GM21825 (cell line): ENCODE measurements around the gene TUBGCP6.

Source experiments
- ATAC-seq: cut with Tn5 transposase; IDR thresholded peaks from one replicate; pipeline ENCODE4 v1.9.1; 2021; ENCODE audit warnings: mild to moderate bottlenecking, moderate library complexity; ENCODE audit not compliant: unreplicated experiment

The TUBGCP6 gene

DNA sequence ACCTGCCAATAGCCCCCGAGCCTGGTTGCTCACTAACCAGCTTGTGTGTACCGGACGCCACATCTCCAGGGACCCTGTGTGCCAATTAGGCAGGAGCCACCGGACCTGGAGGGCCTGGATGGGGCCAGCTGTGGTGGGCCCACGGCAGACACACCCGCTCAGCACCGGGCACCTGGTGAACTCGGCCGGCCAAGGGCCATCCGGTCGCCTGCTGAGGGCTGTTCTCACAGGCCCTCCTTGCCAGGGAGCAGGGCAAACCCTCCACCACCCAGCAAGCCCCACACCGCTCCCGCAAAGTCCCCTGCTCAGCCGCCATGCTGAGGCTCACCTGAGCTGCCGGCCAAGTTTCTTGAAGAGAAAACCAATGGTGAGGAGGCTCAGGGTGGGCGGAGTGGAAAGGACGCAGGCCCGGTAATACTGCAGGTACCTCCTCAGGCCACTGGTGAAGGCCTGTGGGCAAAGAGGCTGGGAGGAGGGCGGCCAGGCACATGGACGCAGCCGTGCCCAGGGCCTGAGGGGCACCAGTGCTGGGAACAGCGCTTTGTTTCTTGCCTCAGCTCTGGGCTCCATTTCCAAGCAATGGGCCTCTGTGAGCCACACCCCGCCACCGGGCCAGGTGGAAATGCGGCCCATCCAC, 17.1 kb downstream of the TUBGCP6 start:
- ATAC-seq, result no peak

- no peak for ATAC-seq
Observed at GRCh38 chr22:50226875-50227165, 18.0 kb downstream of the TUBGCP6 start.

DNA sequence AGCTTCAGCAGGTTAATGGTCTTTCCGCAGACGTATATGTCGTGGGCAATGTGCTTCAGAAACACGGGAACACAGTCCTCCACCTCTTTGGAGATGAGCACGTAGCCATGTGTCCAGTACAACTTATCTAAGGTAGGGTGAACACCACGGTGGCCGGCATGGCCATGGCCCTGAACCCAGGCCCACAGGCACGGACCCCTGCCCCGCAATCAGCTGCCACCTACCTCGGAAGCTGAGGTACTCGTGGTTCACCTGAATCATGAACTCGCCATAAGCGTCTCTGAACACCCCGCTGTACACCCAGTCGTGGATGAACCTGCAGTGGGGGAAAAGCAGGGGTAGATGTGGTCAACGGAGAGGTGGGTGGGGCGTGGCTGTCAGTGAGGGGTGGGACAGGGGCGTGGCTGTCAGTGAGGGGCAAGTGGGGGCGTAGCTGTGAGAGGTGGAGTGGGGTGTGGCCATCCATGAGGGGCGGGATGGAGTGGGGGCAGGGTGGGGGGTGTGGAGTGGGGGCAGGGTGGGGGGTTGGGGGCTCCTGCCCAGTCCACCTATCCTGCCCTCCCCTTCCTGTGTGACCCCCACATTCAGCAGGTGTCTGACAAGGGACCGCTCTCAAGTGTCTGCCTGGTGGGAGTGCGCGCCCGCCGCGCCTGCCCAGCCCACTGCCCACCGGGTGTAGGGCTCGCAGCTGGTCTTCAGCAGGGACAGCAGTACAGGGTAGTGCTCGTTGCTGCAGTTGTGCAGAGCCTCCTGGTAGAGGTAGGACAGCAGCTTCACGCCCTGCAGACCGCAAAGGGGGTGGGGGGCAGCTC, 18.6 kb downstream of the TUBGCP6 start:
- ATAC-seq, result no peak

DNA sequence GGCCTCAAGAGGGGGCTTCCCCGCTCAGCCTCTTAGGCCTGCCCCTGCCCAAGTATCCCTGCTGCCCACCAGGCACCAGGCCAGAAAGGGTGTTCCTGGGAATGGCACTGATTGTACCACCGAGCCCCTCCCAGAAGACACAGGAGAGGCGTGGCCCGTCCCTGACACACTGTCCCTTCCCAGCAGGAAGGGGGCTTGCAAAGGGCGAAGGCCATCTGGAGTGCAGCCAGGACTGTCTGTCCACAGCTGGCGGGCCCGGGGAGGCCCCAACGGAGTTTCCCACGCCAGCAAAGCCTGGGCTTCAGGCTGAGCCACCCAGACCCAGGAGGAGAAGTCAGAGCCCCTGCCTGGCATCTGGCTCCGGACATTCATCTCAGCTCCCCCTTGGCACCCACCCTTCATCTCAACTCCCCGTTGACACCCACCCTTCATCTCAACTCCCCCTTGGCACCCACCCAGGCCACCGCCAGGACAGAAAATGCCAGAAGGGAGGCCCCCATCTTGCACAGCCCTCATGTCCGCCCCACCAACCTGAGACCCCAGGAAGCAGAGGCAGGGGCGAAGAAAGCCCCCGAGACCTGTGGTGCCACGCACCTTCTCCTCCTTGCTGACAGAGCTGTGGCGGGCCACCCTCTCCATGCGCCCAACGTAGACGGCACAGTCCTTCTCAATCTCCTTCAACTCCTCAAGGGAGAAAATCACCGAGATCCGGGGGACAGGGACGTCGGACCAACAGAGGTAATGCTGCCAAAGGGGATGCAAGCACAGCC, 19.4 kb downstream of the TUBGCP6 start:
- no peak for ATAC-seq

- ATAC-seq, result no peak
Observed at GRCh38 chr22:50224071-50224470, 20.8 kb downstream of the TUBGCP6 start.

DNA sequence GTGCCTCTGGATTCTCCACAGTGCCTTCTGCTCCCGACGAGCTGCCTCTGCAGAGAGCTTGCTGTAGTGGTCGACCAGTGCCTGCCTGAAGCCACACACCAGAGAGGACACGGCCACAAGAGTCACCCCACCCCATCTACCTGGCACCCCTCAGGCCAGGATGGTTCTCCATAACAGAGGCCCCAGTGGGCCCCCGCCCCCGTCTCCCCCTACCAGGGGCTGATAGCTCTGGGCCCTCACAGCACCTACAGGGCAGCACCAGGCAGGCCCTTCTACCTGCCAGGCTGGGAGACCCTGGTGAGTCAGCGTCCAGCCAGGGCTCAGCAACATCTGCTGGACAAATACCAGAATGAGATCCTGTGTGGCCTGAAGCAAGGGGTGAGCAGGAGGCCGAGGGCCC, 22.3 kb downstream of the TUBGCP6 start:
- ATAC-seq, result no peak

DNA sequence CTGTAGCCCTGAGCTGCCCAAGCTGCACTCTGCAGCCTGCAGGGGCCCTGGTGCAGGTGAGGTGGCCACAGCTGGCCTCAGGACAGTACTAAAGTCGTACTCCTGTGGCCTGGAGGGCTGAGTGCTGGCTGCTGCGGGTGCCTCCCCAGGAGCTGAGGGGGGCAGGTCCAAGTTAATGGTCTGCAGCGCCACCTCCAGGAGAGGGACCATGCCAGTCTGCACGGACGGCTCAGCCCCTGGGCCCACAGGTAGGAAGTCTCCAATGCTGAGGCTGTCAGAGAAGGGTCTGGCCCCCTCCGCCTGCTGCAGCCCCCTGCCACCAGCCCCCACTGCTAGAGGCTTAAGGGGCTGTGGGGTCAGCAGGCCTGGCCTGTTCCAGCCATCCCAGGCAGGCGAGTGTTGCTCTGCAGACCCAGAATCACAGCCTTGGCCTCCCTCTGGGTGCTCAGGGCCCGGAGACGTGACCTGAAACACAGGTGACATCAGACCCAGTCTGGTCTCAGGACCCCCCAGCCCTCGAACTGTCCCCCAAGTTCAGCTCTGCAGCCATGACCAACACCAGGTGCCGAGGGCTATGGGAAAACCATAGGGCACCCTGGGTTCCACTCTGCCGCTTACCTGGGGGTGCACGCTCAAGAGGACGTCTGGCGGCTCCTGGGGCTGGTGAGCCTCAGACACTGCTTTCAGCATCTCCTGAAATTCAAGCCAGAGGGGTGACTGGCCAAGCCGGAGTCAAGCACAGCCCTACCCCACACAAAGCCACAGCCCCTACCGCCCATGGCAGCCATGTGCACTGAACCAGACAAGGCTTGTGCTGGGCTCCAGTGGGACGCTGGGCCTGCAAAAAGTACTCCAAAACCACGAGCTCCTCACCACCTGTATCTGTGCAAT, 23.2 kb downstream of the TUBGCP6 start:
- no peak for ATAC-seq

GRCh38 chr22:50220603-50221409, 24.0 kb downstream of the TUBGCP6 start:
- no peak for ATAC-seq

DNA sequence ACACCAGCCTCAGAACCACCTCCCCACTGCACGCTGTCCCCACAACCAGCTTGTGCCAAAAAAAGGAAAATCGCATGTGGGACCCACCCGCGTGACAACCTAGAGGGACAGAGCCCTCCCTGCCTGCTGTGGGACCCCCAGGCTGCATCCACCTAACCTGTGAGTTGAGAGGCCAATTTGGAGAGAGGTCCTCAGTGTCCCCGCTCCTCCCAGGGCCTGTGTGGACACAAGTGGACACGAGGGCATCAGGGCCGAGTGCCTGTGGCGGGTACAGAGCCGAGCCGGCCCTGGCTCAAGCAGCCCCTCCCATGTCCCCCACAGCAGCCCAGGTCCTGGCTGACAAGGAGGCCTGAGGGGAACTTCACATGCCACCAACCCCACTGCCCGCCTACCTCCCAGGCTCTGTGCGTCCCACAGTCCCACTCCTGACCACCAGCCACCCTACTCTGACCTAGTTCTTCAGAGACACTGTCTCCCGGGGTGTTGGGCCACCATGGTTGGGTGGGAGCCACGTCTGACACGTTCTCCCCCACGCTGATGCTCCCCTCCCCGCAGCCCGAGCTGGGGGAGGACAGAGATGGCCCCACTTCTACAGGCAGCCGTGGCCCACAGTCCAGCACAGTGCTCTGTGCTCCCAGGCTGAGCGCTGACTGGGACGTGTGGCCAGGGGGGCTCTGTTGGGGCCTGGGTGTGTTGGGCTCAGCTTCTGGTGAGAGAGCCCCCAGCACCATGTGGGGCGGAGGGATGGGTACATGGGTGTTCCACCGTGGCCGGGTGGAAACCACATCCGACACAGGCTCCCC, 24.8 kb downstream of the TUBGCP6 start:
- ATAC-seq, result no peak

- ATAC-seq, result no peak
Observed at GRCh38 chr22:50218996-50219727, 25.7 kb downstream of the TUBGCP6 start.

- ATAC-seq, result no peak
Observed at GRCh38 chr22:50218153-50218995, 26.4 kb downstream of the TUBGCP6 start.

DNA sequence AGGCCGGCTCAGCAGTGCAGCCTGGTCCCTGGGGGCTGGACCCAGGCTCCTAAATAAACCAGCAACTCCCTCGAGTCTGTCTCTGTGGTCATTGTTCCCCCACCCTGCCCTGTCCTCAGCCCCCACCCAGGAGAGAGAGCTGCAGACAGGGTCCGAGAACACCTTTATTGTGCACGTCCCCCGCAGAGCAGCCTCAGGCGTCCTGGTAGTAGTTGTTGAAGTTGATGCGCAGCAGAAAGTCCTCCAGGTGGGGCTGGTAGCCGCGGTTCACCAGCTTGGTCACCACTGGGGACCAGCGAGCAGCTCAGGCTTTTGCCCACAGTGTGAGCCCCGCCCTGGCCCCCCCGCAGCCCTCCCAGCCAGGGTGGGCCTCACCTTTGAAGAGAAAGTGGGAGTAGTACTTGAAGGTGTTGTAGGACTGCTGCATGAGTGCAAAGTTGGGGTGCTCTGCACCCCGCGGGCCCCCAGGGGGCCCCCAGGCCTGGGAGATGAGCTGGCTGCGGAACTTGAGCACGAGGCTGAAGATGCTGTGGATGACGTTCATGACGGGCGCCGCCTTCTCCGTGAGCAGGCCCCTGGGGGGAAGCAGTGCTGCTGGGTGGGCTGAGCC, 27.2 kb downstream of the TUBGCP6 start:
- no peak for ATAC-seq

GRCh38 chr22:50216684-50217520, 27.9 kb downstream of the TUBGCP6 start:
- no peak for ATAC-seq

- ATAC-seq, result no peak
Observed at GRCh38 chr22:50216055-50216683, 28.7 kb downstream of the TUBGCP6 start.

DNA sequence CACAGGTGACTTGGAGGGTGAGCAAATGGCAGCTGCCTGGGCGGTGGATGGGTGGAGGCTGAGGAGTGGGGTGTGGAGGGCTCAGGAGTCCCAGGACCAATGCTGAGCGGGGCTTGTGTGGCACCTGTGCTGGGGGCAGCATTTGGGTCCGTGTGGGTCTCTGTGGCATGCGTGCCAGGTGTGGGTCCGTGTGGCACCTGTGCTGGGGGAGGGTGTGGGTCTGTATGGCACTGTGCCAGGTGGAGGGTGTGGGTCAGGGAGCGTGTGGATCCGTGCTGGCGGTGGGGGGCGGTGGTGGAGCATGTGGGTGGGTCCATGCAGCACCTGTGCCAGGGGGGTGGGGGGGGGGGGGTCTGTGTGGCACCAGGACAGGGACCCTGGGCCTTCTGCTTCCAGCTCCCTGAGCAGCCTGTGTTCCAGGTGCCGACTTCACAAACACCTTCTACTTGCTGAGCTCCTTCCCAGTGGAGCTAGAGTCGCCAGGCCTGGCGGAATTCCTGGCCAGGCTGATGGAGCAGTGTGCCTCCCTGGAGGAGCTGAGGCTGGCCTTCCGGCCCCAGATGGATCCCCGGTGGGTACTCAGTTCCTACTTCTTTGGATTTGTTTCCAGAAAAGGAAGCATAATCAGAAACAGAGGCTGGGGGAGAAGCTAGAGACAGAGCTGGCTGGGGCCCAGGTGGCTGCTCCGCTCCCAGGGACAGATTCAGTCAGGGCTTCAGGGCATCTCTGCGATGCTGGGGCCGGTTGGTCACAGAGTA, 29.3 kb downstream of the TUBGCP6 start:
- ATAC-seq, result no peak
